GM19452 (cell line): ENCODE data around the gene LRRC3.
"Not testable (repeated sequence)": the region's sequence is repeated elsewhere in the genome, so short reads cannot be mapped to it uniquely, and the experiment has no call there.

Experiments used
- ATAC-seq: cut with Tn5 transposase; IDR thresholded peaks from one replicate; pipeline ENCODE4 v1.9.1; 2021; ENCODE audit not compliant: unreplicated experiment

The LRRC3 gene

GRCh38 chr21:44494956-44495355, 39.6 kb downstream of the LRRC3 start:
- no peak for ATAC-seq

- ATAC-seq, result no peak
Measured at GRCh38 chr21:44495611-44496563, 40.6 kb downstream of the LRRC3 start.

GRCh38 chr21:44496564-44497550, 41.5 kb downstream of the LRRC3 start:
- ATAC-seq, result no peak

- no peak for ATAC-seq
Measured at GRCh38 chr21:44497703-44498126, 42.4 kb downstream of the LRRC3 start.

- ATAC-seq, result no peak
Measured at GRCh38 chr21:44498280-44499210, 43.2 kb downstream of the LRRC3 start.

GRCh38 chr21:44499211-44499560, 43.9 kb downstream of the LRRC3 start:
- ATAC-seq, result no peak

GRCh38 chr21:44499631-44500030, 44.3 kb downstream of the LRRC3 start:
- ATAC-seq, result no peak

- no peak for ATAC-seq
Measured at GRCh38 chr21:44500111-44500510, 44.8 kb downstream of the LRRC3 start.

GRCh38 chr21:44502171-44502958, 47.1 kb downstream of the LRRC3 start:
- no peak for ATAC-seq

- ATAC-seq, result not testable (repeated sequence)
Measured at GRCh38 chr21:44503006-44503889, 47.9 kb downstream of the LRRC3 start.

GRCh38 chr21:44503901-44504399, 48.6 kb downstream of the LRRC3 start:
- ATAC-seq, result no peak

GRCh38 chr21:44505673-44506278, 50.5 kb downstream of the LRRC3 start:
- no peak for ATAC-seq

GRCh38 chr21:44506279-44507255, 51.3 kb downstream of the LRRC3 start:
- ATAC-seq, result no peak

GRCh38 chr21:44507673-44508425, 52.5 kb downstream of the LRRC3 start:
- ATAC-seq, result no peak

GRCh38 chr21:44508426-44508710, 53.1 kb downstream of the LRRC3 start:
- no peak for ATAC-seq

GRCh38 chr21:44508711-44509445, 53.6 kb downstream of the LRRC3 start:
- no peak for ATAC-seq
